ENCODE data around the gene RPP25L.

DNA sequence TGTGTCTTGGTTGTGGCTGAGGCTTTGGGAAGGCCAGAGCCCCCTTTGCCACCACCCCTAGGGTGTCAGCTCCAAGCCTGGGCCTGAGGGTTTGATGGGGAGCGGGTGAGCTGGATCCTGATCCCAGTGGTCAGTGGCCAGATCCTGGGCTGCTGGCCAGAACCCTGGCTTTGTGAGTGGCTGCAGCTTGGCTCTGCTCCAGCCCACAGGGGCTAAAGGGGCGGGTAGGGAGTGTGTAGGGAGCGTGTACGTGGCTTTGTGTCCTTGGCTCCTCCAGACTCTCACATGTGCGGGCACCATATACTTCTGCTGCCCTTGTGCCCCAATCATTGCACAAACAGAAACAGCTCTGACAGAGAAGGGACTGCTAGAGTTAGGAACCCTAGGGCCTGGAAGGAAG, 38.9 kb upstream of the RPP25L start:
- no peak for TF ChIP-seq GATA2 (IDR thresholded peaks at IDR 0.05; ENCODE audit: low read depth, low read length)
- no peak for TF ChIP-seq GATA3 (IDR thresholded peaks at IDR 0.05; ENCODE audit: low read depth, low read length)
